Neural progenitor cell (in vitro differentiated cells): ENCODE measurements around the gene STPG3.

Experiments used
- CTCF ChIP-seq: fragments of 200-600 bp; sonication (generic); IDR thresholded peaks from 2 replicates; pipeline ENCODE4 v1.5.1; 2017; ENCODE audit warnings: antibody characterized with exemption, mild to moderate bottlenecking
- EZH2 ChIP-seq: fragments of 200-600 bp; sonication (generic); IDR thresholded peaks from 2 replicates; pipeline ENCODE4 v1.6.1; 2017; ENCODE audit warnings: antibody characterized with exemption, mild to moderate bottlenecking, moderate library complexity
- EZH2phosphoT487 ChIP-seq: fragments of 200-600 bp; sonication (generic); IDR thresholded peaks from 2 replicates; pipeline ENCODE4 v1.6.1; 2017; ENCODE audit warnings: antibody characterized with exemption

DNA sequence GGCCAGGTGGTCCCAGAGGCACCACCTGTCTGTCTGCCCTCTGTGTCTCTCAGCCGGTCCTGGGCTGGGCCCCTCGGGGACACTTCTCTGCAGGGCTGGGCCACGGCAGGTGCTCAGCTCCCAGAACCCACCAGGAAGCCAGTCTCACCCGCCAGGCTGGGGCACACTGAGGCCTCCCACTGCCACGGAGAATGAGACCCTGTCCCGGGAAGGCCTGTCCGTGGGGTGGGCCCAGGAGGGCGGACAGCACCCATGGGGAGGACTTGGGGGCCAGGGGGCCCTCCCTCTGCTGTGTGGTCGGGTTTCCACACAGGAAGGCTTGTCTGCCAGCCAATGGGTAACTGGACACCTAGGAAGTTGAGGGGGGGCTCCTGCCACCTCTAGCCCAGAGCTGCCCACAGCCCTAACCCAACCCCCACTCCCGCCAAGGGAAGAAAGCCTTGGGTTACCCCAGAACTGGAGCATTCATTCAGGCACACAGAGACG is 14.1 kb upstream of the STPG3 start:
- TF ChIP-seq EZH2, result no peak
- TF ChIP-seq CTCF, result no peak
- TF ChIP-seq EZH2phosphoT487, result no peak
